Neural progenitor cell (in vitro differentiated cells): ENCODE results near the gene GPD2.

Source experiments
- CTCF ChIP-seq: fragments of 200-600 bp; sonication (generic); IDR thresholded peaks from 2 replicates; pipeline ENCODE4 v1.5.1; 2017; ENCODE audit warnings: antibody characterized with exemption, mild to moderate bottlenecking
- EZH2 ChIP-seq: fragments of 200-600 bp; sonication (generic); IDR thresholded peaks from 2 replicates; pipeline ENCODE4 v1.6.1; 2017; ENCODE audit warnings: antibody characterized with exemption, mild to moderate bottlenecking, moderate library complexity
- EZH2phosphoT487 ChIP-seq: fragments of 200-600 bp; sonication (generic); IDR thresholded peaks from 2 replicates; pipeline ENCODE4 v1.6.1; 2017; ENCODE audit warnings: antibody characterized with exemption

DNA sequence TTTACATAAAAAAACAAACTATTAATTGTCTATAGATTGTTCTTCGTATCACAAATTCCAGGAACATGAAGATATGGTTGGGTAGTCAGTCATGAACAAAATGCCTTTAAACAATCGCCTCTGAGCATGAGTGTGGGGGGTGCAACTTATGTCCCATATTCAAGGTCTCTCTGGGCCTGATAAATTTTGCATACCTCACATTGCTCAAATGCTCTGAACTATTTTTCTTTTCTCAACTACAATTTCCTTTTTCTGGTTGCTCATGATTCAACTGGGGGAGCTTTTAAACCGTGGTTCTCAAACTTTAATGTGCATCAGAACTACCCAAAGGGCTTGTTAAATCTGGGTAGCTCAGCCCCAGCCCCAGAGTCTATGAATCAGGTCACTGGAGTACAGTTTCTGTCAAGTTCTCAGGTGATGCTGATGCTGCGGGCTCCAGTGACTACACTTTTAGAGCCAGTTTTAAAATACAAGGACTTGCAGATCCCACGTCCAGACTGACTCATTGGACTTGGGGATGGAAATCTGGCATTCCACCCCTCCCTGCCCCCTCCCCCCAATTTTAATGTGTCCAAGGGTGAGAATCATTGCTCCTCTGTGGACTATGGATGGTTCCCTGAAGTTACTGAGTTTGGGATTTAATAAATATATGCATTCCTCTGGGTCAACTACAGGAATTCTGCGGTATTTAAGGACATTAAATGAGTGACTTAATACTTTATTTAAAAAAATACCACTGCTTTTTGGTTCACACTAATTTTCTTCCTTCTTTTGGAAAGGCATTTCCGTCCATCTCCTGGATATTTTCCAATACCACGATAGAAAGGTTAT, 1.5 kb upstream of the GPD2 start:
- TF ChIP-seq EZH2 (no peak), CTCF (no peak), EZH2phosphoT487 (no peak)
